HCT116 (cell line): ENCODE measurements around the gene CDC42SE2. TPM values are rescaled to one million over a fixed set of nuclear protein-coding genes. Genes with fewer than 3 reads are reported as not detected.
"Not testable (repeated sequence)": the region's sequence is repeated elsewhere in the genome, so short reads cannot be mapped to it uniquely, and the experiment has no call there.

Experiments
- ATAC-seq: fragments of 200-7000 bp; cut with Tn5 transposase; 2 replicates; pipeline ENCODE4 v1.9.1; 2020; ENCODE audit warnings: mild to moderate bottlenecking, moderate library complexity
- BruUV-seq: library from RNA; stranded (reverse); fragments of 400-500 nt; replicated peaks from 2 replicates; lab custom pipeline; 2021; lab: Mats Ljungman, UMichigan
- CTCF ChIA-PET: fragments of 300-600 bp; sonication (Branson Sonifier 250); formaldehyde crosslinking; loops from one replicate; lab custom pipeline; 2021; ENCODE audit warnings: antibody characterized with exemption; lab: Charles Lee
- POLR2A ChIA-PET: fragments of 300-600, 350-600 bp; sonication (Branson Sonifier 250); formaldehyde crosslinking; loops from one replicate; lab custom pipeline; 2021; ENCODE audit warnings: antibody characterized with exemption; lab: Charles Lee
- RAD21 ChIA-PET, 2 experiments: fragments of 300-600 bp; sonication (Branson Sonifier 250); formaldehyde crosslinking; loops; one replicate each; lab custom pipeline; 2023; ENCODE audit warnings: low total read pairs in 2 of 2; ENCODE audit not compliant: uncharacterized antibody in 2 of 2, unreplicated experiment in 2 of 2, low non-redundant PET in 1 of 2; lab: Charles Lee
- DNase-seq: peaks from one replicate; pipeline ENCODE4 v3.0.0-alpha.2; 2010; ENCODE audit warnings: low read depth, low spot score
- H2AFZ ChIP-seq: fragments of 200-600 bp; shearing (Covaris generic), sonication (generic); 2 replicates; pipeline ENCODE4 v1.6.1; 2017; ENCODE audit warnings: low read depth, mixed run types, mixed read lengths, antibody characterized with exemption, low read length; ENCODE audit not compliant: poor library complexity, severe bottlenecking
- H3K27ac ChIP-seq: 2 replicates; pipeline ENCODE4 v1.5.1; 2012; ENCODE audit warnings: low read depth, low read length
- H3K27me3 ChIP-seq: fragments of 200-600 bp; sonication (generic); 2 replicates; pipeline ENCODE4 v1.6.1; 2016; ENCODE audit warnings: mixed run types, low read length, mixed read lengths; ENCODE audit not compliant: insufficient read depth
- H3K36me3 ChIP-seq, 2 experiments: fragments of 200-500 bp in 1 of 2; fragments of 200-600 bp in 1 of 2; sonication (Bioruptor generic) in 1 of 2; sonication (generic) in 1 of 2; 2 replicates each; pipeline versions ENCODE4 v1.5.1 to v1.6.1; 2014 to 2016; ENCODE audit warnings: low read length in 2 of 2, inconsistent platforms in 1 of 2, mixed read lengths in 1 of 2, mixed run types in 1 of 2; ENCODE audit not compliant: insufficient read depth in 2 of 2, control insufficient read depth in 1 of 2
- H3K4me1 ChIP-seq, 2 experiments: fragments of 200-600 bp in 1 of 2; sonication (generic) in 1 of 2; 2 replicates each; pipeline versions ENCODE4 v1.5.1 to v1.6.1; 2012 to 2017; ENCODE audit warnings: low read length in 2 of 2, inconsistent platforms in 1 of 2, mild to moderate bottlenecking in 1 of 2, mixed read lengths in 1 of 2, mixed run types in 1 of 2, moderate library complexity in 1 of 2; ENCODE audit not compliant: insufficient read depth in 2 of 2, control insufficient read depth in 1 of 2
- H3K4me2 ChIP-seq: fragments of 200-600 bp; sonication (generic); 2 replicates; pipeline ENCODE4 v1.6.1; 2017; ENCODE audit warnings: mixed run types, low read length, mixed read lengths
- H3K4me3 ChIP-seq, 2 experiments: fragments of 200-600 bp in 1 of 2; sonication (generic) in 1 of 2; replicated peaks in 1 of 2; 2 replicates each; pipeline ENCODE4 v1.5.1; 2011 to 2016; ENCODE audit warnings: low read length in 2 of 2, control low read depth in 1 of 2, low read depth in 1 of 2, mild to moderate bottlenecking in 1 of 2, mixed read lengths in 1 of 2, mixed run types in 1 of 2
- H3K79me2 ChIP-seq: fragments of 200-600 bp; sonication (generic); 2 replicates; pipeline ENCODE4 v1.6.1; 2017; ENCODE audit warnings: mild to moderate bottlenecking, mixed run types, low read length, moderate library complexity, mixed read lengths; ENCODE audit not compliant: insufficient read depth
- H3K9ac ChIP-seq: fragments of 200-600 bp; sonication (generic); 2 replicates; pipeline ENCODE4 v1.6.1; 2016; ENCODE audit warnings: low read length, mixed read lengths
- H3K9me2 ChIP-seq: fragments of 200-600 bp; sonication (generic), shearing (Covaris generic); 2 replicates; pipeline ENCODE4 v1.6.1; 2017; ENCODE audit warnings: mixed run types, mild to moderate bottlenecking, moderate library complexity; ENCODE audit not compliant: insufficient read depth
- H3K9me3 ChIP-seq, 2 experiments: fragments of 200-500 bp in 1 of 2; fragments of 200-600 bp in 1 of 2; sonication (Bioruptor generic) in 1 of 2; sonication (generic) in 1 of 2; 2 replicates each; pipeline ENCODE4 v1.6.1; 2014 to 2017; ENCODE audit warnings: low read length in 2 of 2, mixed read lengths in 2 of 2, inconsistent platforms in 1 of 2, low read depth in 1 of 2, mild to moderate bottlenecking in 1 of 2, mixed run types in 1 of 2, moderate library complexity in 1 of 2; ENCODE audit not compliant: control insufficient read depth in 1 of 2, insufficient read depth in 1 of 2
- H4K20me1 ChIP-seq: fragments of 200-600 bp; sonication (generic), shearing (Covaris generic); 2 replicates; pipeline ENCODE4 v1.6.1; 2017; ENCODE audit warnings: mixed run types, mild to moderate bottlenecking, moderate library complexity; ENCODE audit not compliant: insufficient read depth
- CTCF ChIP-seq, 3 experiments: fragments of 200-600 bp in 1 of 3; sonication (generic) in 1 of 3; IDR thresholded peaks in 2 of 3; conservative IDR thresholded peaks in 1 of 3; 2 replicates each; pipeline ENCODE4 v1.5.1; 2012 to 2017; ENCODE audit warnings: low read depth in 2 of 3, low read length in 2 of 3, antibody characterized with exemption in 1 of 3, borderline replicate concordance in 1 of 3, control low read depth in 1 of 3, mild to moderate bottlenecking in 1 of 3, mixed read lengths in 1 of 3, mixed run types in 1 of 3, moderate library complexity in 1 of 3; ENCODE audit not compliant: insufficient read depth in 1 of 3
- FOSL1 ChIP-seq: IDR thresholded peaks from 2 replicates; pipeline ENCODE4 v1.6.1; 2012; ENCODE audit warnings: low read depth
- POLR2AphosphoS5 ChIP-seq: IDR thresholded peaks from 2 replicates; pipeline ENCODE4 v1.6.1; 2011; ENCODE audit warnings: mild to moderate bottlenecking, low read depth, low read length, moderate library complexity
- RAD21 ChIP-seq: IDR thresholded peaks from 2 replicates; pipeline ENCODE4 v1.6.1; 2012; ENCODE audit warnings: low read depth, mild to moderate bottlenecking
- SRF ChIP-seq: IDR thresholded peaks from 2 replicates; pipeline ENCODE4 v1.6.1; 2012; ENCODE audit warnings: low read depth
- YY1 ChIP-seq: IDR thresholded peaks from 2 replicates; pipeline ENCODE4 v1.6.1; 2011; ENCODE audit warnings: low read length, low read depth, moderate library complexity, mild to moderate bottlenecking; ENCODE audit not compliant: insufficient replicate concordance; ENCODE audit errors: extremely low read depth
- ZNF274 ChIP-seq: fragments of 200-500 bp; sonication (Bioruptor generic); IDR thresholded peaks from 2 replicates; pipeline ENCODE4 v1.6.1; 2014; ENCODE audit warnings: mild to moderate bottlenecking, low read depth, low read length, inconsistent platforms
- intact Hi-C: fragments of 100-400 bp; cut with micrococcal nuclease; formaldehyde crosslinking; loops from 2 replicates; pipeline ENCODE4 v1.10.0; 2022
- total RNA-seq: library from RNA; stranded (reverse); gene quantifications from one replicate; pipeline ENCODE4 v1.2.1, GENCODE V29; 2021; ENCODE audit not compliant: unreplicated experiment

CDC42SE2 gene
- total RNA-seq, 1 experiment from 2014 or later = 27.0 TPM

- no peak for DNase-seq
- peaks cover 15% of the 10 kb centered on the region for H3K79me2 ChIP-seq
Measured at GRCh38 chr5:131379723-131380122, 115.9 kb downstream of the CDC42SE2 start.

GRCh38 chr5:131380238-131380637, 116.4 kb downstream of the CDC42SE2 start:
- H3K4me1 ChIP-seq, H3K4me3 ChIP-seq, H3K4me2 ChIP-seq, H3K9ac ChIP-seq, RAD21 ChIA-PET, H3K27me3 ChIP-seq, H3K36me3 ChIP-seq, DNase-seq, BruUV-seq, H4K20me1 ChIP-seq, POLR2A ChIA-PET, H3K9me2 ChIP-seq, H2AFZ ChIP-seq, H3K27ac ChIP-seq, ATAC-seq, H3K9me3 ChIP-seq: not testable (repeated sequence)
- peaks cover 15% of the 10 kb centered on the region for H3K79me2 ChIP-seq
- intact Hi-C loops = loop anchor here (5.0 to 10.0 kb wide), 2 partner anchors 268 to 1475 kb away; partner anchors contain the start of gene CHSY3
- CTCF ChIA-PET = interaction anchor here (0.6 kb wide), 1 partner anchor 32 kb away, joined by 4 read pairs; no protein-coding TSS in a partner anchor

More at GRCh38 chr5:131379723-131380122, 115.9 kb downstream of the CDC42SE2 start:
- no peak overlapping the region for H3K4me2 ChIP-seq
- RAD21 ChIA-PET = no interaction called here
- no peaks in the 10 kb centered on the region for H3K9me2 ChIP-seq
- H3K27ac ChIP-seq = no peak overlapping the region
- H3K4me3 ChIP-seq = no peak overlapping the region
- POLR2A ChIA-PET = no interaction called here
- ATAC-seq = no peak
- no peaks in the 10 kb centered on the region for H3K27me3 ChIP-seq
- intact Hi-C loops = loop anchor here (5.0 to 10.0 kb wide), 2 partner anchors 267 to 1475 kb away; partner anchors contain the start of gene CHSY3
- no TSS peak for BruUV-seq
- CTCF ChIA-PET = interaction anchor here (0.6 kb wide), 1 partner anchor 32 kb away, joined by 4 read pairs; no protein-coding TSS in a partner anchor
- no peak overlapping the region for H3K9ac ChIP-seq
- H4K20me1 ChIP-seq = no peaks in the 10 kb centered on the region
- no peaks in the 10 kb centered on the region for H3K36me3 ChIP-seq
- no peak for TF ChIP-seq RAD21
- TF ChIP-seq CTCF (IDR thresholded peaks at IDR 0.05 in 2 of 3, conservative IDR thresholded peaks at IDR 0.05 in 1 of 3; ENCODE audit: borderline replicate concordance in 1 of 3, insufficient read depth in 1 of 3, low read depth in 2 of 3, low read length in 2 of 3) = no peak
- TF ChIP-seq ZNF274 = no peak
- TF ChIP-seq SRF = no peak
- no peak for TF ChIP-seq FOSL1
- TF ChIP-seq POLR2AphosphoS5 = no peak
- no peak for TF ChIP-seq YY1
- H3K9me3 ChIP-seq = no peaks in the 10 kb centered on the region
- H2AFZ ChIP-seq = no peak overlapping the region
- H3K4me1 ChIP-seq = peaks cover 2 to 9% of the 10 kb centered on the region in 2 experiments; a peak in 2 of 4 replicates
